ENCODE results near the gene TTC7B. TPM values are rescaled to one million over a fixed set of nuclear protein-coding genes. Genes with fewer than 3 reads are reported as not detected.

The TTC7B gene
- total and polyA plus RNA-seq, 2 donors (not counting 1 experiment from before 2014, with no cell fraction given) = 18.8 to 37.5 TPM

DNA sequence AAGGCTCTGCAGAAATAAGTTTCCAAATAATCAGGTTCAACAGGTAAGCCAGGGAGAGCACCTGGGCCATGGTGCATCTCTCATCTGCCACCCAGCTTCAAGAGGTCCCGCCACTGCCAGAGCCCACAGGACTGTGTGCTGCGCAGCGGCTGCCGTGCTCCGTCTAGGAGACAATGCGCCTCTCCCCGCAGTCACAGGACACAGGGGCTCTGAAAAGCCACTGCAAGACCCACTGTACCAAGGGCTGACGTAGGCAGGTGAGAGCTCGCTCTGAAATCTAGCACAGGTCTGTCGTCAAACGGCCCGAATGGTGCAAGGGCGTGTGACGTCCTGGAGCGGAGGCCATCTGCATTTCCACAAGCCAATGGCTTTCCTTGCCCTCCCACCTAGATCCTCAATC lies 218.3 kb downstream of the TTC7B start:
- no peaks in the 10 kb centered on the region for H3K79me2 ChIP-seq (ENCODE audit: control insufficient read depth, insufficient read depth, low read length)
- H3K4me1 ChIP-seq (ENCODE audit: control insufficient read depth, extremely low read depth, insufficient read depth, low read length) = no peaks in the 10 kb centered on the region
- no peak overlapping the region for H3K9ac ChIP-seq (ENCODE audit: insufficient read depth, low read length)
- H3K27ac ChIP-seq (ENCODE audit: insufficient read depth, low read length) = no peak overlapping the region
- no peak for DNase-seq (ENCODE audit: low read depth in 2 of 2)
- H3K27me3 ChIP-seq (ENCODE audit: control insufficient read depth, insufficient read depth, low read length) = no peaks in the 10 kb centered on the region
- no peak for TF ChIP-seq CTCF (conservative IDR thresholded peaks at IDR 0.05 in 1 of 2, IDR thresholded peaks at IDR 0.05 in 1 of 2; ENCODE audit: low read depth in 1 of 2, low read length in 2 of 2)
- TF ChIP-seq EZH2 (IDR thresholded peaks at IDR 0.05; ENCODE audit: low read length, missing control alignments) = no peak
- no peaks in the 10 kb centered on the region for H3K36me3 ChIP-seq (ENCODE audit: control insufficient read depth, insufficient read depth, low read length)
- H2AFZ ChIP-seq (ENCODE audit: low read length) = no peak overlapping the region
- H3K4me3 ChIP-seq (replicated peaks in 1 of 4; ENCODE audit: control extremely low read depth in 1 of 4, insufficient read depth in 1 of 4, low read depth in 3 of 4, low read length in 4 of 4) = no peak overlapping the region
- no peaks in the 10 kb centered on the region for H3K9me3 ChIP-seq (ENCODE audit: control insufficient read depth, insufficient read depth, low read depth, low read length)
- H4K20me1 ChIP-seq (ENCODE audit: control insufficient read depth, extremely low read depth, insufficient read depth, low read length) = no peaks in the 10 kb centered on the region
- no peak overlapping the region for H3K4me2 ChIP-seq (ENCODE audit: extremely low read depth, insufficient read depth, low read length)

DNA sequence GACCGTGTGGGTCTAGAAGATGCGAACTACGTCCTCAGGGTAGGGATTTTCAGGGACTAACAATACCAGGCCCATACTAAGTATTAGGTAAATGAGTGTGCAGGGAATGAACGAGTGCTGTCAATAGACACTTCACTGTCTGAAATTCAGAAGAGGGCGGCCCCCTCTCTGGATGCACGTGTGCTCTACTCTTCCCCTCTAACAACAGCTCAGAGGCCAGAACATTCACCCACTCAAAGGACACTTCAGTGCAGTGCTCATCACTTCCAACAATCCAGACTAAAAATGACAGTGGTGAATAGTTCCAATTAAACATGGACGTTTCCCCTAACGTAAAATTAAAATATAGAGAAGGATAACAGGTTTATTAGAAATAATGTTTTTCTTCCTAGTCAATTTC lies 219.5 kb downstream of the TTC7B start:
- H3K9ac ChIP-seq (ENCODE audit: insufficient read depth, low read length) = no peak overlapping the region
- H3K27ac ChIP-seq (ENCODE audit: insufficient read depth, low read length) = no peak overlapping the region
- DNase-seq (ENCODE audit: low read depth in 2 of 2) = no peak
- no peak for TF ChIP-seq EZH2 (IDR thresholded peaks at IDR 0.05; ENCODE audit: low read length, missing control alignments)
- no peaks in the 10 kb centered on the region for H3K4me1 ChIP-seq (ENCODE audit: control insufficient read depth, extremely low read depth, insufficient read depth, low read length)
- no peak overlapping the region for H3K4me3 ChIP-seq (replicated peaks in 1 of 4; ENCODE audit: control extremely low read depth in 1 of 4, insufficient read depth in 1 of 4, low read depth in 3 of 4, low read length in 4 of 4)
- no peaks in the 10 kb centered on the region for H3K27me3 ChIP-seq (ENCODE audit: control insufficient read depth, insufficient read depth, low read length)
- no peak overlapping the region for H3K4me2 ChIP-seq (ENCODE audit: extremely low read depth, insufficient read depth, low read length)
- H3K79me2 ChIP-seq (ENCODE audit: control insufficient read depth, insufficient read depth, low read length) = no peaks in the 10 kb centered on the region
- no peaks in the 10 kb centered on the region for H3K36me3 ChIP-seq (ENCODE audit: control insufficient read depth, insufficient read depth, low read length)
- no peaks in the 10 kb centered on the region for H4K20me1 ChIP-seq (ENCODE audit: control insufficient read depth, extremely low read depth, insufficient read depth, low read length)
- no peak overlapping the region for H2AFZ ChIP-seq (ENCODE audit: low read length)
- H3K9me3 ChIP-seq (ENCODE audit: control insufficient read depth, insufficient read depth, low read depth, low read length) = no peaks in the 10 kb centered on the region

DNA sequence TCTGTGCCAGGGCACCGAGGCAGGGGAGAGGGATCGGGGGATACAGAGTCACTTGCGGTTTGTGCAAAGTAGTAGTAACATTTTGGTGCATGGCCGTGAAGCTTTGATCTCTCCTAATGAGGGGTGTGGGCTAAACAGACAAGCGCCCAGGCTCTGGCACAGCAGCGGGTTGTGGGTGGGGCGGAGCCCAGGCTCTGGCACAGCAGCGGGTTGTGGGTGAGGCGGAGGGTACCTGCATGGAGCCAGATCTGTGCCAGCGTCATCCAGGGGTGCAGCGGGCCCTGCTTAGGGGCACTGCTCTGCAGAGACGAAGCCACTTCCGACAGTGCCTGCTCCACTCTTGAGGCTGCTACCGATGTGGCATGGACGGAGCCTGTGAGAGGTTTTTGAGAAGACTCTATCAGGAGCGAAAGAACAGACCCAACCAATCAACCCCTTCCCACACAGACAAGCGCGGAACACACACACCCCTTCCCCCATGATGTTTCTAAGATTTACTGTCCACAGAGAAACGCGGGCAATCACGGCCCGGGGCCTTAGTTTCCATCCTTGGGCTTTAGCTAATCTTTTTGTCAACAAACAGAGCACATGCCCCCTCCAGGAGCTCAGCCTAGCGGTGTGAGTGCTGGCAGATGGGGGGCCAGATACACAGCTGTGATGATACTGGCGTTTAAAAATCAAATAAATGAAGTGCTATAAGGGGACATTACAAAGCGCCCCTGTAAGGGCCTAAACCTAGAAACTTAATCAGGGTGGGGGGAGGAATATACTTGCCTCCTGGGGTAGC lies 222.8 kb downstream of the TTC7B start:
- H2AFZ ChIP-seq (ENCODE audit: low read length) = no peak overlapping the region
- no peaks in the 10 kb centered on the region for H4K20me1 ChIP-seq (ENCODE audit: control insufficient read depth, extremely low read depth, insufficient read depth, low read length)
- H3K4me3 ChIP-seq (replicated peaks in 1 of 4; ENCODE audit: control extremely low read depth in 1 of 4, insufficient read depth in 1 of 4, low read depth in 3 of 4, low read length in 4 of 4) = no peak overlapping the region
- no peaks in the 10 kb centered on the region for H3K27me3 ChIP-seq (ENCODE audit: control insufficient read depth, insufficient read depth, low read length)
- H3K4me1 ChIP-seq (ENCODE audit: control insufficient read depth, extremely low read depth, insufficient read depth, low read length) = no peaks in the 10 kb centered on the region
- no peaks in the 10 kb centered on the region for H3K79me2 ChIP-seq (ENCODE audit: control insufficient read depth, insufficient read depth, low read length)
- TF ChIP-seq EZH2 (IDR thresholded peaks at IDR 0.05; ENCODE audit: low read length, missing control alignments) = no peak
- TF ChIP-seq CTCF (conservative IDR thresholded peaks at IDR 0.05 in 1 of 2, IDR thresholded peaks at IDR 0.05 in 1 of 2; ENCODE audit: low read depth in 1 of 2, low read length in 2 of 2) = no peak
- no peak overlapping the region for H3K4me2 ChIP-seq (ENCODE audit: extremely low read depth, insufficient read depth, low read length)
- H3K27ac ChIP-seq (ENCODE audit: insufficient read depth, low read length) = no peak overlapping the region
- no peak overlapping the region for H3K9ac ChIP-seq (ENCODE audit: insufficient read depth, low read length)
- no peaks in the 10 kb centered on the region for H3K36me3 ChIP-seq (ENCODE audit: control insufficient read depth, insufficient read depth, low read length)
- no peaks in the 10 kb centered on the region for H3K9me3 ChIP-seq (ENCODE audit: control insufficient read depth, insufficient read depth, low read depth, low read length)
- no peak for DNase-seq (ENCODE audit: low read depth in 2 of 2)

Measured in fibroblast of lung (primary cell).